HG03139 (cell line): ENCODE measurements around the gene TENT5C.

ENCODE experiments used
- ATAC-seq: cut with Tn5 transposase; IDR thresholded peaks from one replicate; pipeline ENCODE4 v1.9.1; 2021; ENCODE audit not compliant: unreplicated experiment

Gene TENT5C

GRCh38 chr1:117673405-117673804, 67.6 kb downstream of the TENT5C start:
- ATAC-seq, result no peak

- no peak for ATAC-seq
Observed at GRCh38 chr1:117674521-117675400, 68.9 kb downstream of the TENT5C start.

- no peak for ATAC-seq
Observed at GRCh38 chr1:117675907-117676430, 70.1 kb downstream of the TENT5C start.

- ATAC-seq, result no peak
Observed at GRCh38 chr1:117676615-117677130, 70.8 kb downstream of the TENT5C start.
